ENCODE measurements around the gene KRTAP5-3.
"Not testable (repeated sequence)": the region's sequence is repeated elsewhere in the genome, so short reads cannot be mapped to it uniquely, and the experiment has no call there.

Gene KRTAP5-3, protein sequence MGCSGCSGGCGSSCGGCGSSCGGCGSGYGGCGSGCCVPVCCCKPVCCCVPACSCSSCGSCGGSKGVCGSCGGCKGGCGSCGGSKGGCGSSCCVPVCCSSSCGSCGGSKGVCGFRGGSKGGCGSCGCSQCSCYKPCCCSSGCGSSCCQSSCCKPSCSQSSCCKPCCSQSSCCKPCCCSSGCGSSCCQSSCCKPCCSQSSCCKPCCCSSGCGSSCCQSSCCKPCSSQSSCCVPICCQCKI

DNA sequence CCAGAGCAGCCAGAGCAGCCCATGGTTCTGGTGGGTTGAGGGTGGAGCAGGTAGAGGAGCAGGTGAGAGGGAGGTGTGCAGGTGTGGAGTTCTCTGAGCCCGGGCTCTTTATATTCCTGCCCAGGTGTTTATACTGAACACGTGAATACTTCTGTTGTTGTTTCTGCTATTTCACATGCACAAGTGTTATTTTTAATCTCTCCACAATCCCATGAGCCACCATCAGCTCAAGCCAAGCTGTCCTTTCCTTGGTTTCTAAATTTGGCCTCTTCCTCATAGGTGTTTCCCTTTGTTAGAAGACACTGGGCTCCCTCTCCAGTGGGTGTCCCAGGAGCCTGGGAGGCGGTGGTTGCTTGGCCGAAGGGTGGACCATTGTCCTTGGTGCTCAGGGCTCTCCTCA is at the start of gene KRTAP5-3:
Gene KRTAP5-3, minus strand, starts transcription at position 101 of the 400 bp plus-strand sequence. Its CDS starts 78 bp downstream, at position 23.
- no peak for DNase-seq

DNA sequence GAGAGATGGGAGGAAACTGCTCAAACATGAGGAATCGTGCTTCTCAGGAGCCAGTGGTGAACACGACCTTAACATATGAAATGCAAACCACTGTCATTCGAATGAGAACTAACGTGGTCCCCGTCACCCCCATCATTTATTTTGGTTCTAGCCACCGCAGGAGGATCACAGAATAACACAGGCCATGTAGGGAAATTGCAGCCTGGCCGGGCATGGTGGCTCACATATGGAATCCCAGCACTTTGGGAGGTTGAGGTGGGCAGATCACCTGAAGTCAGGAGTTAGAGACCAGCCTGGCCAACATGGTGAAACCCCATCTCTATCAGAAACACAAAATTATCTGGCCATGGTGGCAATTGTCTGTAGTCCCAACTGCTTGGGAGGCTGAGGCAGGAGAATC is 48.4 kb upstream of the KRTAP5-3 start:
- DNase-seq: no peak

DNA sequence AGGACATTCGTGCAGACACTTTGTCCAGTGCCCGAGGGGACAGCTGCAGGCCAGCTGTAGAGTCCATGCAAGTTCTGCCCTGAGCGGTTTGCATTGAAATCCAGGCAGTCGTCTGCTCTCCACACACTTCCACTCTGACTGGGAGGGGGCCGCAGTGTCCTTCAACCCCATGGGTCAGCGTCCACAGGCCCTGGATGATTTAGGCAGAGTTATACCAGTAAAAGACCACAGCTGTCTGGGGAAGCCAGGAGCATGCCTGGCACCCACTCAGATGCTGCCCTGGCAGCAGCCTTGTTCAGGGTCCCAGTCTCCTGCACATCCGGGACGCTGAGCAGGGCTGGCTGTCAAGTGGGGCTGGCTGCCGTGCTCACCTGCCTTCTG is 47.8 kb upstream of the KRTAP5-3 start:
- DNase-seq: no peak

DNA sequence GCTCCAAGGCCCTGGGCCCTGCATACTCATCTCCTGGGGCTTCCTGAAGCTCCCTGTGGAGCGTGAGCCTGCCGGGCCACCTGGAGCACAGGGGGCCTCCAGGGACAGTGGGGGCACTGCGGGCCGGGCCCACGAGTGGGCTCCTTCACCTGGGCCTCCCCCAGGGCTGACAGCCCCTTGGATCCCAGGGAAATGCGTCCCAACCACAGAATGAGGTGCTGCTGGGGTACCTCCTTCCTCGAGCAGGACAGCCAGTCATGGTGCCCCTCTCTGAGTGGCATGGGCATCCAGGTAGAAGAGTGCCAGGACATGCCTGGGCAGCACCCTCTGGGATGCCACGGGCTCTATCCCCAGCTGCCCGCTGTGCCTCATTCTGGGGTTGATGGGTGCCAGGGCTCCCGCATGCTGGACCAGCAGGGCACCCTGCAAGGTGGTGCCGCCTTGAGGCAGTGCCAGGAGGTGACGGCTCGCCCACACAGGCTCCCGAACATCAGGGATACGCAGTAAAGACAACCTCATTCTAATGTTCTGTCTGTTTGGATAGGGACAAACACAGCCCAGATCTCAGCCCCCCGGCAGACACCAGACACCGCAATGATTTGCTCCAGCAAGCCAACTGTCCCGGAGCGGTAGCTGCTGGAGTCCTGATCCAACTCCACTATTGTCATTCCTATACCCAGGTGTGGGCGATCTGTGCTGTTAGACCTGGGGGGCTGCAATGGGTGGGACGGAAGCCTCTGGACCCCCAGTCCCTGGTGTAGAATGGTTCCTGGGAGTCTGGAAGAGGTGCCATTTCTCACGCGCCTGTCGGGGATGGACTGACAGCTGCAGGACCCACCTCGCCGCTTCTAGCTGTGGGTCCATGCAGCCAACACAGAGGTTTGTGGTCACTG is 47.2 kb upstream of the KRTAP5-3 start:
- no peak for DNase-seq

DNA sequence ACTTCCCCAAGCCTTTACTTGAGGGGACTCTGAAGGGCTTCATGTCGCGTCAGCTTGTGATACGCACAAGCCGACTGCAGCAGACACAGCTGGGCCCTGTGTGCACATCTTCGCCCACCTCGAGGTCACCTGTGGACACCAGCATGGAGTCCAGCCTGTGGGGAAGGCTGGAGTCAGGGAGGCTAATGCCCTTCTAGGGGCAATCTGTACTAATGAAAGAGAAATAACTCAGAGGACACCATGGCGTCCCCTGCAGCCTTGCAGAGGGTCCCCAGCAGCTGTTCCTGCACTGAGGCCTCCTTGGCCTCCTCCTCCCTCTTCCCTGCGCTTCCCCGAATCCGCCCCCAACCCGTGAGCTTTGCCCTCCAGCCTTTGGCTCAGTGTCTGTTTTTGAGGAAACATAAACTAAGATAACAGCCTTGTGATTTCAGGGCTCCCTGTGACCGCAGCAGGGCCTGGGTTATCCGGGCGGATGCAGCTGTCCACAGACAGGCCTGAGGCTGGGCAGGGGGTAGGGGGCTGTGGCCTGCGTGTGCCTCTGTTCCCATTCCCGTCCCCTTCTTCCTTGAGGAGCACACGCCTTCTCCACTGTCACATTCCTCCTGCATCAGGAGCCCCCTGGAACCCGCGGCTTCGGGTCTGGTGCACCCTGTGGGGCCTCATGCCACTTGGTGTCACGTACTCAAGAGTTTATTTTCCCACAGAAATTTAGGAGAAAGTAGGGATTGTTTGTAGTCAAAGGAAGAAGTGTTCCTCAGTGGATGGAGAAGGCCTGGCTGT is 46.3 kb upstream of the KRTAP5-3 start:
- DNase-seq: no peak

DNA sequence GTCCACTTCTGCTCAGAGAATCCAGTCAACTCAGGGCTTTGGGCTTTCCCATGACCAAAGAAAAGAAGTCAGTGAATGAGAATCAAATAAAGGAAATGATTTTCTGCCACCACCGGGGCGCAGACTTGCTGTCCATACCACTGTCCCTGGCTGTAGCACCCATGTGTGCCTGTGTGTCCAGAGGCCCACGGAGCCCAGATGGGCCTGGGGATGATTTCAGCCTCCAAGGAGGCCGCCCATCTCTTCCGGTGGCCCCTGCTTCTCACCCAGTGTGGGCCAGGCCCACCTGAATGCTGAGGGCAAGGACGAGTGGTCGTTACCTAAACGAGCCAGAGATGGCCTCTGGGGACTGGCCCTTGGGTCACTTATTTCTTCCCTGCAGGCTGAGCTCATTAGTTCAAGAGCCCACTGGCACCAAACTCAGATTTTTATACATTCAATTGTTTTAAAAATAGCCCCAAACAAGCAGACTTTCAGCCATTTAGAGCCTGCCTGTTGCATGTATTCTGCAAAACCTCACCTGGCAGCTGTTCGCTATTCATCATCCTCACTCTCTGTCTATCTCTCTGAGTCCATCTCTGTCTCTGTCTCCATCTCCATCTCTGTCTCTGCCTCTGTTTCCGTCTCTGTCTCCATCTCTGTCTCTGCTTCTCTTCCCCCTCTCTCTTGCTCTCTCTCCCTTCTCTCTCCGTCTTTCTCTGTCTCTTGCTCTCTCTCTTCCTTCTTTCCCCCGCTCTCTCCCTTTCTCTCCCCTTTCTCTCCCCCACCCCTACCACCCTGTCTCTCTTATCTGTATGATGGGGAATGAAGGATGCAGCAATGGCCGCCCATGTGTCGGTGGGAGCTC is 45.5 kb upstream of the KRTAP5-3 start:
- DNase-seq: no peak

DNA sequence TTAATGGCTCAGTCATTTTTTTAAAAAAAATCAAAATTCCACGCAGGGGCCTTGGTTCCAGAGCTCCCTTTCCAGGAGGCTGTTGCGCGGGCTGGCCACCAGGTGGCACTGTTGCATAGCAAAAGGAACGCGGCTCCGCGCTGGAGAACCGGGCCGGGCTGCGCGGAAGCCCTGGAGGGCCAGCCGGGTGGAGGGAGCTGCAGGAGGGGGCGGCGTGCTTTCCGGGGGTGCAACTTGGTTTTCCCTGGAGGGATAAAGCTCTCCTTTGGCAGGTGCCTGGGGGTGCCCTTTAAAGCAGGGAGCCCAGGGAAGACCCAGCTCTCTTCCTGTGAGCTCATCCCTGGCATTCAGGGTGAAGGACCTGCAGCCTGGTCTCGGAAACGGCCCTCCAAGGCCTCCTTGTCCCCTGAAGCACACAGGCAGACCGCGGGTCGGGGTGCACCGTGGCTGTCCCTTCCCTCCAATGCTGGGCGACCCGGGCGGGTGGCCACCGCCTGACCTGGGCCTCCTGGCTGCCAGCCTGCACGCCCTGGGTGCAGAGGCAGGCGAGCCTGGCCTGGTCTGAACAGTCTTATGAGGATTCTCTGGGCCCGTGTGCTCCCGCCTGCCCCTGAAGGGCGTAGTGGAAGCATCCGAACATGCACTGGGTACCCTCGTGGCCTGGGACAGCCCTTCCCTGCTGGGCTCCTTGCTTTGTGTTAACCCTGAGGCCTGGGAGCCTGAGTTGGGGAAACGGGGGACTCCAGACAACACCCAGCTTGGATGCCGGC is 44.7 kb upstream of the KRTAP5-3 start:
- DNase-seq: peak; percentile 44 to 86 (median 72)

DNA sequence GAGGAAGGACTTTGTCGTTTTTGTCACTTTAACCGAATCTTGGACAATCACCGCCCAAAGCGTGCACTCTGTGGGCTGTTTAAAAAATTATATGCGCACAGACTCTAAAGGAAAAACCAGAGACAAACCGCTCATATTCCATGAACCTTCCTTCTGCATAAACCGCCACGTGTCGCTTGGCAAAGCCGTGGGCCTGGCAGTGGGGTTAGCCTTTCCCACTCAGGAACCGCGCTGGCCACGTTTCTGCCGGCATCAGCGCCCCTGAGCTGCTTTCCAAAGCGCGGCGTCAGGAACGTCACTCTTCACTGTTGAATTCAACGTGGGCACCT is 44.1 kb upstream of the KRTAP5-3 start:
- DNase-seq: no peak

DNA sequence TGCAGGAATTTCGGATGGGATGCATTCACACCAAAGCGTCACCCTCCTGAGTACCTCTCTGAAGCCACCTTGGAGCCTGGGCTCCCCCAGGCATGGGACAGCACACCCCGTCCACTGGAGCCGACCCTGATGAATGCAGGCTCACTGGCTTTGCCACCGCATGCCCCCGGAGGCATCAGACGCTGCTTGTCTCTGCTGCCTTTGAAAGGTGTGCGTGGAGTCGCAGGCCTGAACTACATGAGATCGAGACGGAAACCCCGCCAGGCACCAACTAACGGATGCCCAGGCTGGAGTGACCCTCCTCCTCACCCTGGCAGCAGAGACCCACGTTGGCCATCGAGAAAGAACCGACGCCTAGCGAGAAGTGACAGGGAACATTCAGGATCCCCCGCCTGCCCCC is 43.8 kb upstream of the KRTAP5-3 start:
- no peak for DNase-seq

DNA sequence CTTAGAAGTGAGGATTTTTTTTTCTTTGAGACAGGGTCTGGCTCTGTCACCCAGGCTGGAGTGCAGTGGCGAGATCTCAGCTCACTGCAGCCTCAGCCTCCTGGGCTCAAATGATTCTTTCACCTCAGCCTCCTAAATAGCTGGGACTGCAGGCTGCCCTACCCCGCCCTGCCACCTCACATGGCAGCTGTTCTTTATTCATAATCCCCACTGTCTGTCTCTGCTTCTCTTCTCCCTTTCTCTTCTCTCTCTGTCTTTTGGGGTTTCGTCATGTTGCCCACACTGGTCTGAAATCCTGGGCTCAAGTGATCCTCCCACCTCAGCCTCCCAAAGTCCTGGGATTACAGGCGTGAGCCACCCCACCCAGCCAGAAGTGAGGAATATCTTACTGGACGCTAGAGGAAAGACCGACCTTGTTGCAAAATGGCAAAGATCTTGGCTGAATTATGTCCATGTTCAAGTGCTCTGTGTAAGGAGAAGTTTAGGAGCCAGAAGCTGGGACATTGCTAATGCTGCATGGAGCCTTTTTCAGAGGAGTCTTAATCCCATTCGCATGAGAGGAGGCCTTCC is 43.2 kb upstream of the KRTAP5-3 start:
- DNase-seq: no peak

DNA sequence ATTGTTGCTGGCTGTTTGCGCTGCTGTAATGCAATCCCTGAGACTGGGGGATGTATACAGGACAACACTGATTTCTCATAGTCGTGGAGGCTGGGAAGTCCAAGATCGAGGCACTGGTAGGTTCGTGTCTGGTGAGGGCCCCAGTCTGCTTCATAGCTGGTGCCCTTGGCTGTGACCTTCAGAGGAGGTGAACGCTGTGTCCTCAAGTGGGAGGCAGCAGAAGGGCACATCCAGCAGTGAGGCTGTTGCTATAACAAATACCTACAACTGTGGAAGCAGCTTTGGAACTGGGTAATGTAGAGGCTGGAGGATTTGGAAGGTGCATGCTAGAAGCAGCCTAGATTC is 42.6 kb upstream of the KRTAP5-3 start:
- no peak for DNase-seq

DNA sequence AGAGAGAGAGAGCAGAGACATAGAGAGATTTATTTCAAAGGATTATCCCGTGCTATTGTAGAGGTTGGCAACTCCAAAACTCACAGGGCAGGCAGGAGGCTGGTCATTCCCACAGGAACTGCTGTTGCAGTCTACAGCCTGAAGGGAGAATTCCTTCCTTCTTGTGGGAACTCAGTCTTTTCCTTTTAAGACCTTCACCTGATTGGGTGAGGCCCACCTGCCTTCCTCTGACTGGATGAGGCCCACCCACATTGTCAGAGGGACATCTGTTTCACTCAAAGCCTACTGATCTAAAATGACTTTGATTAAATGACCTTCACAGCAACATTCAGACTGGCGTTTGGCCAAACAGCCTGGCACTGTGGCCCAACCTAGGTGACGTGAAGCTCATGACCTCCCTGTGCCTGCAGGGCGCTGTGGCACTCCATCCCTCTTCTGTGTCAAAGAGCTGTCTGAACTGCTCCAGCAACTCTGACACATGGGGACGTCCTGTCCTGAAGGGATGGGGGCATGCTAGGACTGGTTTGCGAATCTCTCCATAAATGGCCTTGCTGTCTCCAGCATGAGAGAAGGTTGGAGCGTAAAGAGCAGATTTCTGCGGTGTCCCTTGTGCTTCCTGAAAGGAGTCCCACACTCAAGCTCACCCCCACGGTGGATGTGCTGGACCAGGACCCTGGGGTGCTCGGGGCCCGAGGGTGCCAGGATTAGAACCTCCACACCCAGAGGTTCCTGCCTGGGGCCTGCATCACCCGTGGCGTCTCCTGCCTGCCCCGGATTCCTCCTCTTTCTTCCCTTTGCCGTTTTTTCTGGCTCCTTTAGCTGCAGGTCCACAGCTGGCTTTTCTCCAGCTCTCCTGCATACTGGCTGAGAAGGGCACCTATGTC is 42.0 kb upstream of the KRTAP5-3 start:
- no peak for DNase-seq

DNA sequence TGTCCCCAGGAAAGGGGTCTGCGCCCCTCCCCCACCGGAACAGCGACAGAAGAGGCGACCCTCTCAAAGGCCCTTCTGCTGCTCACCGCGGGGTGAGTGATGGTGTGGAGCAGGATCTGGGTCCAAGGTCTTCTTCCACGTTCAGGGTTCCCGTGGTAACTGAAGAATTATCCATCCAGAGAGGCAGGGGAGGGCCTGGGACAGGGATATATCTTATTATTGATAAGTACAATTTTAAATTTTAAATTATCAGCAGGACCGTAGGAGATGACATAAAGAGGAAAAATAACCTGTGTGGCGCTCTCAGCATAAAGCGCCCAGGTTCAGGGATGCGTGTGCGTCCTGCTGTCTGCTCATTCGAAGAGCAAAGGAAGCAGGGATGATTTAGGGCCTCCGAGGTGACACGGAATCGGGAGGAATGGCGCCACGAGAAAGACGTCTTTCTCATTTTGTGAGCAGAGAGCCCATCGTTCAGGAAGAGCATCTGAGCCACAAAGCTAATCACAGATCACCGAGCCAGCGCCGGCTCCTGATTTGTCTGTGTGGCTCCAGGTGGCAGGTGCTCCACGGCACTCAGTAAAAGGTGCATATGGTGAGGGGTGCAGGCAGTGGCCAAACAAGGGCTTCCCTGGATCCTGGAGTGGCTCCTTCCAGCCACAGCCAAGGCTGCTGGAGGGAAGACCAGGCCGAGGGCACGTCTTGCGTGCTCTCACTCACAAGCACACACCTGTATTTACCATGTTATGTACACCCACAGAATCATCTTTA is 40.6 kb upstream of the KRTAP5-3 start:
- no peak for DNase-seq

DNA sequence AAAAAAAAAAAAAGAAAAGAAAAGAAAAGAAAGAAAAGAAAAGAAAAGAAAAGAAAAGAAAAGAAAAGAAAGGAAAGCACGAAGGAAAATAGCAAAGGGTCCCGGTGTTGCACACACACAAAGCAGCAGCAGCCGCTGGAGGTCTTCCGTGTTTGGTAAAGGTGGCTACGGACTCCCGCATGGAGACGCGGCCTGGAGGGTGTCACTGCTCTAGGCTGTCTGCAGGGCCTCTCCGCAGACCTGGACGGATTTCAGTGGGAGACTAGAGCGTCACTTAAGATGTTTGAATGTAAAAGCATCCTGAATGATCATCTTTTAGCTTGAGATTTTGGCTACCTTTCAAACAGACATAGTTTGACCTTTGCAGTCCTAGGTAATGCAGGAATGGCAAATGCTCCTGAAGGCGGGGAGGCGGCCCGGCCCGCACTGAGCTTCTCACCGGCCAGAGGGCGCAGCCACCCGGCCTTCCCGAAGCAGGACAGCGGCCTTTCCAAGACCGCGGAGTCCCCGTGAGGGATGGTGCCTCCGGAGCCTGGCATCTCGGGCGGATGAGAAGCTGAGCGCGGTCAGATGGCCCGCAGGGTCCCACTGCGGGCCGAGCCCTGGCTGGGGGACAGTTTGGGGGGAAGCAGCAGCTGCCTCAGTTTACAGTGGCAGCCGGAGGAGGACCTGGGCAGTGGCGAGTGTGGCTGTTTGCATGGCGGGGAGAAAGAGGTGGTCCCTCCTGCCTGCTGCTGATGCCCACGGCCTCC is 39.8 kb upstream of the KRTAP5-3 start:
- DNase-seq: no peak

DNA sequence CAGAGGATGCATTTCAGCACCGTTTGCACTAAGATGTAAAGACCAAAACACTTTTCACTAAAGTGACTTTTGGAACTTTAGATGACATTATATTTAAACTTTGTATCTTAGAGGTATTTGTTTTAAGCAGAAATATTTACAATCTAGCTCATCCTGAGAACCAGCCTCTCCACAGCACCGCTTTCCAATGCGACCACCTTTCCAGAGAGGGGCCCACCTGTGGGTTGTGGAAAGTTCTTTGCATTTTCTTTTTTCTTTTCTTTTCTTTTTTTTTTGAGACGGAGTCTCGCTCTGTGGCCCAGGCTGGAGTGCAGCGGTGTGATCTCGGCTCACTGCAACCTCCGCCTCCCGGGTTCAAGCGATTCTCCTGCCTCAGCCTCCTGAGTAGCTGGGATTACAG is 38.3 kb upstream of the KRTAP5-3 start:
- DNase-seq: not testable (repeated sequence)

DNA sequence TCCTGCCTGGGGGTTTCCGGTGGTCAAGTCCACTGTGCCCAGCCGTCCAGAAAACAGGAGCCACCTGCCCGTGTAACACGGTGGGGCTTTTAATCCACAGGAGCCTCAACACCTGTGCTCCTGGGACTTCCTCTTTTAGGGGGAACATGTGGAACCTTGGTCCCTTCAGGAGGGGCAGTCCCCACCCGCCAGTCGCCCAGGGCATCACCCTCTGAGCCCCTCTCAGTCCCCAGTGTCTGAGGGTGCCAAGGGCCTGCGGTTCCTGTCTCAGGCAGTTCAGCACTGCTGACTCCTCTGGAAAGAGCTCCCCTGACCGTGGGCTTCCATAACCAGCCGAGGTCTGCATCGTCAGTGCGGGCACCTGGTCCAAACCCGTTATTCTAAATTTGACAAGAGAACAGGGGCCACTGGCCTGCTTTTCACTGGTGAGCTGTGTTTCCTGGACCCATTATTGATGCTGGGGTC is 37.1 kb upstream of the KRTAP5-3 start:
- DNase-seq: no peak

DNA sequence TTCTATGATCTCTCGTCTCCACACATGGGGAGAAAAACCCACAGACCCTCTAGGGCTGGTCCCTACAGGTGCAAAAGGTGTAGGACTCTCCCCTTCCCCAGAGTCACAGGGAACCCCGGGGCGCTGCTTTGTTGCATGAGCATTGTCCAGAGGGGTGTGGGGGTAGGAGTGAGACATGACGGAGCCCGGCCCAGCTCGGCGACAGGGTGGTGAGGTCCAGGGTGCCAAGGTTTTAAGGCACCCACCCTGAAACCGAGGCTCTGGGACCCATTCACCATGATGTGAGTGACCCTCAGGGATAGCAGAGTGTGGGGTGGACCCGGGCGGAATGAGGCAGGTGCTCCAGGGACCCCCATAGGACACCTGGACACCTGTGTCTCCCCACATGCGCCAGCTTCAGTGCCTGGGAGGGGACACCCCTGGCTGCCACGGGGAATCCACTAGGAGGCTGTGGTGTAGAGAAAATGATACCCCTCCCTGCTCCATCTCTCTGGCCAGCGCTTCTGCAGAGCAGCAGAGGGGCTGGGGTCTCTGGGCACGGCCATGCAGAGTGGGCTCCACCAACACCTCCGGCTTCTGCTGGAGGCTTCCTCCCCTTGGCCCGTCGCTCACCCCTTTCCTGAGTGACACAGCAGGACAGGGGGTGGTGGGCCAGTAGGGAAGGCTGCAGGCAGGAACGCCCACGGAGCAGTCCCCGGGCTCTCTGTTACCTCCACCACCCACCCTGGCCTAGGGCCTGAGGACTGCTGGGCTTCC is 36.5 kb upstream of the KRTAP5-3 start:
- DNase-seq: no peak

DNA sequence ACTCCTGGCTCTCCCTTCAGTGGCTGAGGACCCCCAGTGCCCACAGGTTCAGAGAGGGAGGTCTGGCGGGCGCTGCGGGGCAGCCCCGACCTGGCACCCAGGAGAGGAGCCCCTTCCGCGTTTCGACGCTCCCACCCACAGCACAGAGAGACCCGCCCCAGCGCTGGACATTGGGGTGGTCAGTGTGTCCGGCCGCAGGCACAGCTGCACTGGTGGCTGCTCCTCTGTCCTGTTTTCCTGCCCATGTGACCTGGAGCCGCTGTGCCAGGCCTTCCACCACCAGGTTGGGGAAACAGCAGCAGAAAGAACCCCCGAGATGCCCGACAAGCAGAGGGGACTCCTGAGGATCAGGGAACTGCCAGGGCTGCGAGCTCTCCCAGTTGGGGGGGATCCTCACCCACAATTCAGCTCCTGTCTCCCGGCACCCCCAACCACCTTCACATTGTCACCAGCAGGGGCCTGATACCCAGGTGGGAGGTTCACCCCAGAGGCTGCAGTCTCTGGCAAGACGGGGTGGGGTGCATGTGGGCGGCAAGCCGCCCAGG is 35.0 kb upstream of the KRTAP5-3 start:
- DNase-seq: no peak

All from stimulated activated naive CD4-positive, alpha-beta T cell (primary cell).